Right lobe of liver (tissue), 4 donors: Measurements from ENCODE around the gene MACF1.
A peak's percentile ranks its signal among the peaks of the same experiment; 100 is the strongest.

Experiments used
- POLR2A ChIP-seq: fragments of 450-650 bp; IDR thresholded peaks from one replicate; pipeline ENCODE4 v1.6.1; 2017; ENCODE audit warnings: antibody characterized with exemption, mild to moderate bottlenecking
- TF ChIP-seq, protein P1 (sequence below), 4 donors: fragments of 200-600 bp in 3 of 4; fragments of 450-650 bp in 1 of 4; IDR thresholded peaks; one replicate each; pipeline versions ENCODE4 v1.5.1 to v1.8.0; 2016 to 2022; ENCODE audit warnings: antibody characterized with exemption in 4 of 4, mild to moderate bottlenecking in 2 of 4
- donor health status: DM: no; HTN: no; CAD: no.
- donor health status: DM: no; HTN: no; CAD: no.
- donor health status: DM: no; HTN: yes; CAD: no.

DNA sequence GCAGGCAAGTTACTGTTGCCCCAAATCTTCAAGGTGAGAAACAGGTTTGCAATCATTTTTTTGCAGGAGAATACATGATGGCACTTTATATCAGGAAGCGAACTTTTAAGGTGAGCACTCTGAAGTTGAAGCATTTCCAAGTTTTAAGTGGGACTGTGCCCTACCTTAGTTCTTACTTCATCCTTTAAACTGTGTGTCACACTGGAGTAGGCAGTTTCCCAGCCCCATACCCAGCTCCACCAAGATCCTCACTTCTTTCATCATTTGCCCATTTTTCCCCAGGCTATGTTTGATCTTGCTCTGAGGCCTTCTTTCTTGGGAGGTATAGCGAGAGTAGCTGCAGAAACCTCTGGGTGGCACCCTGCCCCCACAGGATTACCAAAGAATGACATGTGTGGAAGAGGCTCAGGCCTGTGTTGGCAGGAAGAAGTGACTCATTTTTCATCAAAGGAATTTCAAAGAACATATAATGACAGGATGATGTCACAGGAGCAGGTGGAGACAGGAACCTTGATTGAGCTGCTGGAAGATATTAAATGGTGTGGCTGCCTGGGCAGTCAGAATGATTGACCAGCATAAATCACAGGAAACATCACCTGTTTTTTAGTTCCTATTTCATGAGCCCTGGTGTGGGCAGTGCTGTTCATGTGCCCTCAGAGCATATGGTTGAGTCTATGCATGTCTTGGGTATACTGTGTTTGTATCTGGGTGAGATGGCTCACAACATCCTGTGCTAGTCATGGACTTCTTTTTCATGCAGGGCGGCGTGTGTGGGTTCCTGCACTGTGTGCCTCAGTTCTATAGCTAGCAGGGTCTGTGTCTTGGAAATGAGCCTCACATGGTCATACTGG lies 20.8 kb upstream of the MACF1 start:
- TF ChIP-seq, protein P1, sequence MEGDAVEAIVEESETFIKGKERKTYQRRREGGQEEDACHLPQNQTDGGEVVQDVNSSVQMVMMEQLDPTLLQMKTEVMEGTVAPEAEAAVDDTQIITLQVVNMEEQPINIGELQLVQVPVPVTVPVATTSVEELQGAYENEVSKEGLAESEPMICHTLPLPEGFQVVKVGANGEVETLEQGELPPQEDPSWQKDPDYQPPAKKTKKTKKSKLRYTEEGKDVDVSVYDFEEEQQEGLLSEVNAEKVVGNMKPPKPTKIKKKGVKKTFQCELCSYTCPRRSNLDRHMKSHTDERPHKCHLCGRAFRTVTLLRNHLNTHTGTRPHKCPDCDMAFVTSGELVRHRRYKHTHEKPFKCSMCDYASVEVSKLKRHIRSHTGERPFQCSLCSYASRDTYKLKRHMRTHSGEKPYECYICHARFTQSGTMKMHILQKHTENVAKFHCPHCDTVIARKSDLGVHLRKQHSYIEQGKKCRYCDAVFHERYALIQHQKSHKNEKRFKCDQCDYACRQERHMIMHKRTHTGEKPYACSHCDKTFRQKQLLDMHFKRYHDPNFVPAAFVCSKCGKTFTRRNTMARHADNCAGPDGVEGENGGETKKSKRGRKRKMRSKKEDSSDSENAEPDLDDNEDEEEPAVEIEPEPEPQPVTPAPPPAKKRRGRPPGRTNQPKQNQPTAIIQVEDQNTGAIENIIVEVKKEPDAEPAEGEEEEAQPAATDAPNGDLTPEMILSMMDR (IDR thresholded peaks at IDR 0.05) = peak; percentile 36 to 44 (median 38)
- no peak for TF ChIP-seq POLR2A
